HG03196 (cell line): Measurements from ENCODE around the gene REPS1.

ENCODE experiments used
- ATAC-seq: cut with Tn5 transposase; IDR thresholded peaks from one replicate; pipeline ENCODE4 v1.9.1; 2021; ENCODE audit not compliant: unreplicated experiment

REPS1 gene

GRCh38 chr6:138973466-138974153, 14.4 kb downstream of the REPS1 start:
- no peak for ATAC-seq

GRCh38 chr6:138972226-138972665, 15.8 kb downstream of the REPS1 start:
- ATAC-seq, result no peak

GRCh38 chr6:138971601-138972000, 16.5 kb downstream of the REPS1 start:
- ATAC-seq, result no peak

- no peak for ATAC-seq
Observed at GRCh38 chr6:138970856-138971425, 17.1 kb downstream of the REPS1 start.

DNA sequence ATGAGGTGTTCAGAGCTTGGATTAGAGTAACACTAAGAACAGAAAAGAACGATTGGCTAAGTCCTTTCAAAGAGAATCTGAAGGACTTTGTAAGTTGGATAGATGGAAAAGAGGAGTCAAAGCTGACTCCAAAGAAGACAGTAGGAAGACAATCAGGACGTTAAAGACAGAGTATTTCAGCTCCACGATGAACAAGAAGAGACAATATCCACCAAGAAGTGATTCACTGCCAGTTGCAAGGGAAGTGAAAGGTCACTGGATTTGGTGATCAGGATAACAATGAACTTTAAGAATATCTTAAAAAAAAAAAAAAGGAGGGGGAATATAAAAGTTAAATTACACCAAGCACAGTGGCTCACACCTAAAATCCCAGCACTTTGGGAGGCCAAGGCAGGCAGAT, 17.9 kb downstream of the REPS1 start:
- no peak for ATAC-seq

DNA sequence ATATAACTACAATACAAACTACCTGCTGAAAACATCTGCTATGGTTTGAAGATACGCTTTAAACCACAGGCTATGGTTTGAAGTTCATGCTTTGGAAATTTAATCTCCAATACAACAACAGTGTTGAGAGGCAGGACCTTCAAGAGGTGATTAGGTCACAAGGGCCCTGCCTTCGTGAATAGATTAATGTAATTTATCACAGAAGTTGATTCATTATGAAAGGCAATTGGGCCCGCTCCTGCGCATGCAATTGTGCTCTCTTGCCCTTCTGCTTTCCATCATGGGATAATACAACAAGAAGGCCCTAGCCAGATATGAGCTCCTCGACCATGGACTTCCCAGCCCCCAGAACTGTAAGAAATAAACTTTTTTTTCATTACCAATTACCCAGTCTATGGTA, 21.2 kb downstream of the REPS1 start:
- no peak for ATAC-seq

DNA sequence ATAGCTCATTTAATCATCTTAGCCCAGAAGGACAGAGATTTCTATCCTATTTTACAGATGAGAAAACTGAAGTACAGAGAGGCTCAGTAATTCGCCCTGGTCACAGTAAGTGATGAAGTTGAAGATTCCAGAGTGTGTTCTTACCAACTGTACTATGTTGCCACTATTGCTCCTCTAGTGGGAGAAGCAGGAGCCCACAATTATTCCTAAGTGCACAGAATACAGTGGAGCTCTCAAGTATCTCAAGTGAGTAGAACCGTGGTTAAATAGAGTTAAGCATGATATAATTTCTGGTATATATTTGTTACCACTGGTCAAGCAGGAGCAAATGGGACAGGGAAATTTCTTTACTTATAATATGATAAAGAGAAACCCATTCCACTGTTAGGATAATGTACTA, 22.1 kb downstream of the REPS1 start:
- ATAC-seq, result no peak

- ATAC-seq, result no peak
Observed at GRCh38 chr6:138965291-138965874, 22.7 kb downstream of the REPS1 start.

DNA sequence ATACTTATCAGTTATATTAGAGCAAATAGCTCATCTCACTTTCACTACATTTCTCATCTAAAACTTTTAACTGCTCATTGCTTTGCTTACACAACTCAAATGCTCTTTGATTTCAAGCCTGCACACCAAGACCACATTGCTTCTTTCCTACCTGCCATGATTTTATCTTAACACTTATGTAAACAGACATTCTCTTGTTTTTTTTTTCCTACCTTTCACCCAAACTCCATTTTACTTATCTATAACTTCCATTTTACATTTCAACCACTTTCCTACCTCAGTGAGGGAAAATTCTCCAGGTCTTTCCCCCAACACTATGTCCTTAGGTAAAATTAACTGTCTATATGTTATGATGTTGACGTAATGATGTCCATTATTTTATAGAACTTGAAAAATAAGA, 24.0 kb downstream of the REPS1 start:
- ATAC-seq, result no peak

DNA sequence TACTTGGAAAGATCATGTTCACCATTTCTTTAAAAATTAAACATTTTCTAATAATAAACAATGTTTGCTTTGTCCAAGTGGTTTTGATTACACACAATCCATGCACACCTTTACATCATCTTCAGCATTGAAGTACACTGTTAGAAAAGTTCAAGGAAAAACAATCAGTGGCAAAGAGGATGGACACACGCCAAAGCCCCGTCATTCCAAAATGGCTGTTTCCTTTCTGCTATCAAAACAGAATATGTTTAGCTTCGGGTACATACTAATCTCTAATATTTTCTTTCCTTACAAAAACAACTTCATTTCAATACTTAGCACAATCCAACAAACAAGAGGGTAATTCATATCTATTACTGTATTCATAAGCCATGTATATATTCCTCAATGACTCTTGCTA, 24.5 kb downstream of the REPS1 start:
- ATAC-seq, result no peak

DNA sequence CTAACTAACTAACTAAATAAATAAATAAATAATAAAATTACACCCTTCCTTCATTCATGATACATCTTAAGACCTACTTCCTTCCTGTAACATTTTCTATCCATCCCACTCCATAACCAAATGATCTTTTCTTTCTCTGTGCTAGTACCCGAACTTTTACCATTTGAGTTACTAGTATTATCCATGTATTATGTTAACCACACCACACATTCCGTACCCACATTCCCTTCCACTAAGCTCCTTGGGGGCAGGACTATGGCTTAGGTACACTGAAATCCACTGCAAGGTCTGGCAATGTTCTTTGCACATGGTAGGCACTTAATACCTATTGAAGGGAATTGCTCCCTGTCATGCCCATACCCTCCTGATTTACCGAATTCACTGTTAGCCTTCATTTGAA, 24.9 kb downstream of the REPS1 start:
- ATAC-seq, result no peak

GRCh38 chr6:138959521-138959920, 28.5 kb downstream of the REPS1 start:
- ATAC-seq, result no peak

- no peak for ATAC-seq
Observed at GRCh38 chr6:138958595-138958994, 29.5 kb downstream of the REPS1 start.

DNA sequence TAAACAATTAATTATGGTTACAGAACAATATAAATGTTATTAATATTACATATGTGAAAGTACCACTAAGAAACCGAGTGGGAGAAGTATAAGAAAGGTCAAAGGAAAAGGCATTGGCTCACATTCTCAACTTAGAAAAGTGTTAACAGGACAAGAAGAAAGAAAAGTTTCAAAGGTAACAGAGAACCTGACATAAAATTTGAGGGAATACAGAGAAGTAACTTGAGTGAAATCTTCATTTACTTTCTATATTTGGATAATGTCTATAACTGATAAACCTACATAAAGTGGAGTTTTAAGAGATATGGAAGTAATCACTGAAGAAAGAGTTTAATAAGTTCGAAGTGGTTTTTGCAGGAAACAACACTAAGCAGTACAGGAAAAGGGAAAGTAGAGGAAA, 30.1 kb downstream of the REPS1 start:
- ATAC-seq, result no peak

DNA sequence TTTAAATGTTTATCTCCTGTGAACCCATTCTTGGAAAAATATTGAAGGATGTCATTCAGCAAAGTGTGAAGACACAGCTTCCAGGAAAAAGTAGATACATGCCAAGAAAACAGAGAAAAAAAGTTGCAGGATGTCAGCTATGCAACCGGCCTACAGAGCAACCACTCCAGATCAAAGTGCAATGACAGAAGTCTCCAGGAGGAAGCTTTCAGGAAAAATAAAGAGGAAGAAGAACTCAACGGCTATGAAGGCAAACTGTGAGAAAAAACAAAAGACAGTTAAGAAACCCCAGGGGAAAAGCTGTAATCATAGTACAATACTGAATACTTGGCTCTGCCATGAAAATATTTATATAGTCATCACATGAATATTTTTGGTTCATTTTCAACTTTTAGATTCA, 30.6 kb downstream of the REPS1 start:
- ATAC-seq, result no peak

GRCh38 chr6:138956244-138956924, 31.7 kb downstream of the REPS1 start:
- ATAC-seq, result no peak

DNA sequence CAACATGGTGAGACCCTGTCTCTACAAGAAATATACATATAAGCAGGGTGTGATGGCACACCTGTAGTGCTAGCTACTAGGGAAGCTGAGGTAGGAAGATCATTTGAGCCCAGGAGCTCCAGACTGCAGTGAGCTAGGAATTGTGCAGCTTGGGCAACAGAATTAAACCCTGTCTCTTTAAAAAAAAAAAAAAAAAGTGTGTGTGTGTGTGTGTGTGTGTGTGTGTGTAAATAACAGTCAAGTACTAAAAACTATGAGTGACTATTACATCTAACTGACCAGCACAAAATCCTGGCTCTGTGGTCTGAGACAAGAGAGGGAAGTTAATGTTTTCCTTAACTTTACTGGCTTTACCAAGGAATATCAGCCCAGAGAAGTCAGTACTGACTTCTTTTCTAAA, 32.8 kb downstream of the REPS1 start:
- no peak for ATAC-seq

GRCh38 chr6:138953451-138953850, 34.6 kb downstream of the REPS1 start:
- ATAC-seq, result no peak

DNA sequence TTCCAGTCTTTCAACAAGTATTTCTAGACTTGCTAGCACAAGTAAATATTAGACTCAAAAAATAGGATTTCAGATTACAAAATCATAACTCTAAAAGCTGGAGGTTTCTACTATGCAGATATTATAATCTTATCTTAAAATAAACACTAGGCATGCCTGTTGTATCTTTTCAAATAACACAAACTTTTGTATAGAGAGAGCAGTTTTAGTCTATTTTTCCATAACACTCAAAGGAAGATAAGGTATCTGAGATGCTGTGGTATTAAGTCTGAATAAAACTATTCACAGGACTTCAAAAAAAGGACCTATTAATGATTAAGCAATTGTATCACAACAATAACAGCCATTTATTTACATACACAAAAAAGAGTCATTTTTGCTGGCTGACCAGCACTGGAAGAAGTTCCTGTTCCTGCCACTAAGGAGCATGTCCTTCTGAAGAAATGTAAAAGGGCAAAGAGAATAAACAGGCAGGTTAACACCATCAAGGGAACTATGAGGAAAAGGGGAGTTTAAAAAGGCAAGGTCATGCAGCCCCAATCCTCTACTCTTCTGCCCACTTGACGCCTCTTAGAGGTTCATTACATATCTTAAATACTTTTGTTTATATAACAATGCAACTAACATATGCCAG, 39.4 kb downstream of the REPS1 start:
- no peak for ATAC-seq

DNA sequence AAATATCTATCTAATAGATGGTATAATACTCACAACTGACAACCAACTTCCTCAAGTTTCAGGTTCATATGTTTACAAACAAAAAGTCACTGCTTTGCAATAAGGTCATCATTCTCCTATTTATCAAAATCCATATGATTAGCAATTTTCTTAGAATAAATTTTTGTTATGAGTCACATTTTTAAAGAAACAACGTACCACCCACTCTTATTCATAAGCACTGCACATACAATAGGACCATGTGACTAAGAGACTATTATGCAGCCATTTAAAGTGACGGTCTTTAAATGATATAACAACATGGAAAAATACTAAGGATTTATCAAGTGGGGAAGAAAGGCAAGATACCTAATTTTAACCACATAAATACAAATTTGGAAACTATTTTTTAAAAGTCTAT, 40.0 kb downstream of the REPS1 start:
- ATAC-seq, result no peak

DNA sequence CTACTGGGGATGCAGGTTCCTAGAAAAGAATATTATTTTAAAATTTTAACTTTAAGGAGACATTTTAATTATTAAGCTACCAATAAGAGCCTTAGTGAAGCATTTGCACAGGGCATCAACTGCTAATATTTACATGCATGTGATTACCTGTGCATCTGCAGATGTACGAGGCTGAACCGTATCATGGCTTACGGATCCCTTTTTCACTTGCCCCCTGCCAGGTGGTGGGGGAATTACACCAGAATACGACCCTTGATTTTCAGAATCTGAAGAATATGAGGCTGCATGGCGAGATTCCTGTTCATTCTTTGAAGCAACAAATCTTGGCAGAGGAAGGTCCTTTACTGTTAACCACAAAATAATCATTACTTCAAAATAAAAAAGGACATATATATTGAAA, 42.7 kb downstream of the REPS1 start:
- no peak for ATAC-seq

DNA sequence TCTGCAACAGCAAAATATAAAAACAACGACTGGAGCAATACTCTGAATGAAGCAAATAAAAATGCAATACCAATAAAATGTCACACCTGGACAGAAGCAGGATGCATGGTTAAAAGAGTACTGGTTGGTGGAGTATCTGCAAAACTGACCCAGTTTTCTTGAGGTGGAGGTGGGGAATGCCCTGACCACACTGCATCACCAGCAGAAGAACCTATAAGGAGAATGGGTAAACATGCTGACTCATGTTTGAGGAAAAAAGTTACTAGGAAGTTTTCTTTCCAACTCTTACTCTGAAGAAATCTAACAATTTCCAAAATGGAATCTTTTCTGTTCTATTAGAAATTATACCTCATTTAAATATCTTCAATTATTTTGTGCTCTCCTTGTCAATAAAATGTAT, 43.6 kb downstream of the REPS1 start:
- ATAC-seq, result peak; percentile 57
